Astrocyte of the cerebellum (primary cell): Measurements from ENCODE around the gene CFAP97D2.

ENCODE experiments used
- DNase-seq: peaks from one replicate; pipeline ENCODE4 v3.0.0-alpha.2; 2011; ENCODE audit warnings: low read depth
- H3K4me3 ChIP-seq: 2 replicates; pipeline ENCODE4 v1.5.1; 2011; ENCODE audit warnings: mild to moderate bottlenecking, low read depth, low read length, moderate library complexity
- CTCF ChIP-seq: IDR thresholded peaks from 2 replicates; pipeline ENCODE4 v1.5.1; 2012; ENCODE audit warnings: low read length, low read depth, moderate library complexity, mild to moderate bottlenecking; ENCODE audit errors: missing control alignments
- in situ Hi-C: cut with HindIII; loops from 2 replicates; pipeline ENCODE4 v1.10.0; 2017; ENCODE audit warnings: low sequenced_read_pairs

Gene CFAP97D2

GRCh38 chr13:114141261-114141996 lies 37.6 kb upstream of the CFAP97D2 start:
- no peak overlapping the region for H3K4me3 ChIP-seq
- in situ Hi-C loops: no loop called here
- TF ChIP-seq CTCF: no peak
- no peak for DNase-seq

- no peak overlapping the region for H3K4me3 ChIP-seq
- in situ Hi-C loops: no loop called here
- DNase-seq: no peak
- no peak for TF ChIP-seq CTCF
Measured at GRCh38 chr13:114142137-114142550, 36.9 kb upstream of the CFAP97D2 start.

GRCh38 chr13:114142640-114143490 lies 36.2 kb upstream of the CFAP97D2 start:
- DNase-seq: no peak
- in situ Hi-C loops: no loop called here
- TF ChIP-seq CTCF: no peak
- no peak overlapping the region for H3K4me3 ChIP-seq

- in situ Hi-C loops: no loop called here
- TF ChIP-seq CTCF: peak; percentile 27
- DNase-seq: no peak
- no peak overlapping the region for H3K4me3 ChIP-seq
Measured at GRCh38 chr13:114143806-114144605, 35.1 kb upstream of the CFAP97D2 start.

- no peak for DNase-seq
- no peak overlapping the region for H3K4me3 ChIP-seq
- no peak for TF ChIP-seq CTCF
- in situ Hi-C loops: no loop called here
Measured at GRCh38 chr13:114144606-114145244, 34.3 kb upstream of the CFAP97D2 start.

GRCh38 chr13:114145256-114145655 lies 33.8 kb upstream of the CFAP97D2 start:
- in situ Hi-C loops: no loop called here
- DNase-seq: no peak
- TF ChIP-seq CTCF: no peak
- no peak overlapping the region for H3K4me3 ChIP-seq
